ENCODE results near the gene TFPT.

TFPT gene

GRCh38 chr19:54063350-54064116, 51.9 kb downstream of the TFPT start, which contains the start of gene VSTM1:
Gene VSTM1 (minus strand): TSS chr19:54063897. CDS start chr19:54063777, 120 bp downstream.
- no peak for DNase-seq (ENCODE audit: extremely low read depth, low read depth)
- TF ChIP-seq CTCF (IDR thresholded peaks at IDR 0.05; ENCODE audit: low read depth, low read length): no peak

- no peak for TF ChIP-seq CTCF (IDR thresholded peaks at IDR 0.05; ENCODE audit: low read depth, low read length)
- DNase-seq (ENCODE audit: extremely low read depth, low read depth): no peak
These were observed 52.8 kb downstream of the TFPT start for GRCh38 chr19:54062643-54063042.
